H4 (cell line): ENCODE measurements around the gene AGPAT2. TPM values are rescaled to one million over a fixed set of nuclear protein-coding genes. Genes with fewer than 3 reads are reported as not detected.
A peak's percentile ranks its signal among the peaks of the same experiment; 100 is the strongest.

Experiments
- DNase-seq: peaks from one replicate; pipeline ENCODE4 v3.0.0-alpha.2; 2015; ENCODE audit warnings: low spot score
- total RNA-seq: library from RNA; depleted of rRNA; stranded (reverse); fragments of >200 nt; shearing (Covaris generic); gene quantifications from 2 replicates; pipeline ENCODE4 v1.2.3, GENCODE V29; 2014

The AGPAT2 gene
- total RNA-seq, 1 experiment from 2014 or later, result 32.3 TPM

- DNase-seq, result no peak
These were observed 13.9 kb upstream of the AGPAT2 start for GRCh38 chr9:136700959-136701667.

GRCh38 chr9:136700304-136700703 is 13.0 kb upstream of the AGPAT2 start:
- DNase-seq, result no peak

- DNase-seq, result no peak
These were observed 11.5 kb upstream of the AGPAT2 start for GRCh38 chr9:136698635-136699246.

GRCh38 chr9:136697821-136698526 is 10.7 kb upstream of the AGPAT2 start:
- DNase-seq, result no peak

- no peak for DNase-seq
These were observed 10.0 kb upstream of the AGPAT2 start for GRCh38 chr9:136697146-136697820.

- DNase-seq, result no peak
These were observed 9.2 kb upstream of the AGPAT2 start for GRCh38 chr9:136696502-136696901.

- no peak for DNase-seq
These were observed 8.7 kb upstream of the AGPAT2 start for GRCh38 chr9:136695955-136696354.

- no peak for DNase-seq
These were observed 8.2 kb upstream of the AGPAT2 start for GRCh38 chr9:136695435-136695895.

GRCh38 chr9:136694872-136695247 is 7.6 kb upstream of the AGPAT2 start:
- DNase-seq, result no peak

- DNase-seq, result no peak
These were observed 7.1 kb upstream of the AGPAT2 start for GRCh38 chr9:136694163-136694871.

GRCh38 chr9:136693490-136694162 is 6.4 kb upstream of the AGPAT2 start:
- peak; percentile 48 for DNase-seq

GRCh38 chr9:136693135-136693489 is 5.9 kb upstream of the AGPAT2 start:
- no peak for DNase-seq

GRCh38 chr9:136692185-136693134 is 5.2 kb upstream of the AGPAT2 start:
- DNase-seq, result no peak

GRCh38 chr9:136691316-136692184 is 4.3 kb upstream of the AGPAT2 start:
- no peak for DNase-seq

GRCh38 chr9:136690806-136691261 is 3.6 kb upstream of the AGPAT2 start:
- no peak for DNase-seq

- no peak for DNase-seq
These were observed 3.0 kb upstream of the AGPAT2 start for GRCh38 chr9:136690104-136690805.

- DNase-seq, result no peak
These were observed 1.8 kb upstream of the AGPAT2 start for GRCh38 chr9:136689108-136689460.
